Loucy (cell line): Measurements from ENCODE around the gene TLE5.

Source experiments
- H2AFZ ChIP-seq: fragments of 200-600 bp; sonication (generic); 2 replicates; pipeline ENCODE4 v1.6.0; 2016; ENCODE audit warnings: antibody characterized with exemption, mild to moderate bottlenecking, low read length, moderate library complexity
- H3F3A ChIP-seq: fragments of 200-600 bp; 2 replicates; pipeline ENCODE4 v1.6.0; 2016; ENCODE audit warnings: antibody characterized with exemption, low read depth, mild to moderate bottlenecking
- H3K27me3 ChIP-seq: fragments of 200-600 bp; sonication (generic); 2 replicates; pipeline ENCODE4 v1.6.1; 2014; ENCODE audit warnings: low read length, mild to moderate bottlenecking; ENCODE audit not compliant: insufficient read depth, poor library complexity, severe bottlenecking
- H3K36me3 ChIP-seq: fragments of 200-600 bp; sonication (generic); 2 replicates; pipeline ENCODE4 v1.6.1; 2016; ENCODE audit warnings: low read length; ENCODE audit not compliant: insufficient read depth
- H3K4me1 ChIP-seq: fragments of 200-600 bp; sonication (generic); 2 replicates; pipeline ENCODE4 v1.5.1; 2014; ENCODE audit warnings: low read length, mild to moderate bottlenecking; ENCODE audit not compliant: insufficient read depth, poor library complexity, severe bottlenecking
- H3K4me2 ChIP-seq: fragments of 200-600 bp; sonication (generic); 2 replicates; pipeline ENCODE4 v1.6.0; 2014; ENCODE audit warnings: antibody characterized with exemption, low read length, low read depth, mild to moderate bottlenecking; ENCODE audit not compliant: poor library complexity, severe bottlenecking
- H3K4me3 ChIP-seq: fragments of 200-600 bp; sonication (generic); 2 replicates; pipeline ENCODE4 v1.5.1; 2014; ENCODE audit warnings: low read length, mild to moderate bottlenecking, mixed read lengths; ENCODE audit not compliant: poor library complexity, severe bottlenecking
- H3K79me2 ChIP-seq: fragments of 200-600 bp; sonication (generic); 2 replicates; pipeline ENCODE4 v1.6.1; 2014; ENCODE audit warnings: low read length; ENCODE audit not compliant: insufficient read depth
- H3K9ac ChIP-seq: fragments of 200-600 bp; sonication (generic); 2 replicates; pipeline ENCODE4 v1.6.0; 2014; ENCODE audit warnings: mild to moderate bottlenecking, low read depth, low read length, moderate library complexity; ENCODE audit not compliant: poor library complexity, severe bottlenecking
- H3K9me2 ChIP-seq: fragments of 200-600 bp; sonication (generic); replicated peaks from 2 replicates; pipeline ENCODE4 v1.6.1; 2016; ENCODE audit warnings: low read depth, low read length, mixed read lengths
- H3K9me3 ChIP-seq: fragments of 200-600 bp; sonication (generic); 2 replicates; pipeline ENCODE4 v1.6.1; 2014; ENCODE audit warnings: mild to moderate bottlenecking, antibody characterized with exemption, low read length, low read depth; ENCODE audit not compliant: insufficient read depth
- H4K20me1 ChIP-seq: fragments of 200-600 bp; sonication (generic); 2 replicates; pipeline ENCODE4 v1.6.0; 2014; ENCODE audit warnings: antibody characterized with exemption, low read length, mild to moderate bottlenecking; ENCODE audit not compliant: insufficient read depth, poor library complexity, severe bottlenecking
- CTCF ChIP-seq: fragments of 200-600 bp; sonication (generic); conservative IDR thresholded peaks from 2 replicates; pipeline ENCODE4 v1.5.1; 2014; ENCODE audit warnings: mild to moderate bottlenecking, antibody characterized with exemption, low read length
- EZH2phosphoT487 ChIP-seq: fragments of 200-600 bp; IDR thresholded peaks from 2 replicates; pipeline ENCODE4 v1.6.1; 2018; ENCODE audit warnings: antibody characterized with exemption, mild to moderate bottlenecking, moderate library complexity, borderline replicate concordance

TLE5 gene

GRCh38 chr19:3082331-3082730, 20.0 kb upstream of the TLE5 start:
- TF ChIP-seq CTCF, result no peak
- TF ChIP-seq EZH2phosphoT487, result no peak
- no peak overlapping the region for H3K4me3 ChIP-seq
- no peaks in the 10 kb centered on the region for H3K79me2 ChIP-seq
- no peak overlapping the region for H3K4me2 ChIP-seq
- H3K9me3 ChIP-seq, result no peaks in the 10 kb centered on the region
- no peaks in the 10 kb centered on the region for H3K9me2 ChIP-seq
- H3K36me3 ChIP-seq, result no peaks in the 10 kb centered on the region
- H3F3A ChIP-seq, result no peaks in the 10 kb centered on the region
- H3K27me3 ChIP-seq, result no peaks in the 10 kb centered on the region
- H4K20me1 ChIP-seq, result no peaks in the 10 kb centered on the region
- H3K4me1 ChIP-seq, result no peaks in the 10 kb centered on the region
- no peak overlapping the region for H2AFZ ChIP-seq
- H3K9ac ChIP-seq, result no peak overlapping the region

GRCh38 chr19:3080286-3080685, 18.0 kb upstream of the TLE5 start:
- H3K4me3 ChIP-seq, result no peak overlapping the region
- H3K9me2 ChIP-seq, result no peaks in the 10 kb centered on the region
- no peak overlapping the region for H2AFZ ChIP-seq
- H3K4me2 ChIP-seq, result no peak overlapping the region
- peaks cover 3% of the 10 kb centered on the region for H3K4me1 ChIP-seq
- no peaks in the 10 kb centered on the region for H3K27me3 ChIP-seq
- H4K20me1 ChIP-seq, result no peaks in the 10 kb centered on the region
- no peak for TF ChIP-seq EZH2phosphoT487
- TF ChIP-seq CTCF, result no peak
- H3K9me3 ChIP-seq, result no peaks in the 10 kb centered on the region
- no peaks in the 10 kb centered on the region for H3K36me3 ChIP-seq
- H3K79me2 ChIP-seq, result no peaks in the 10 kb centered on the region
- H3K9ac ChIP-seq, result no peak overlapping the region
- no peaks in the 10 kb centered on the region for H3F3A ChIP-seq

- no peaks in the 10 kb centered on the region for H3K9me3 ChIP-seq
- no peak overlapping the region for H3K4me2 ChIP-seq
- peaks cover 3% of the 10 kb centered on the region for H3K4me1 ChIP-seq
- no peaks in the 10 kb centered on the region for H3K9me2 ChIP-seq
- no peaks in the 10 kb centered on the region for H4K20me1 ChIP-seq
- no peaks in the 10 kb centered on the region for H3K27me3 ChIP-seq
- no peak overlapping the region for H3K9ac ChIP-seq
- H3K36me3 ChIP-seq, result no peaks in the 10 kb centered on the region
- H3F3A ChIP-seq, result no peaks in the 10 kb centered on the region
- TF ChIP-seq CTCF (no peak), EZH2phosphoT487 (no peak)
- no peaks in the 10 kb centered on the region for H3K79me2 ChIP-seq
- H2AFZ ChIP-seq, result no peak overlapping the region
- no peak overlapping the region for H3K4me3 ChIP-seq
Observed at GRCh38 chr19:3079578-3079977, 17.3 kb upstream of the TLE5 start.
